Tibial nerve (tissue), 4 donors: Measurements from ENCODE around the gene IKZF1.

Experiments
- EP300 ChIP-seq, 2 donors: sonication (generic); formaldehyde crosslinking; IDR thresholded peaks; one replicate each; pipeline ENCODE4 v1.6.1; 2017; ENCODE audit warnings: antibody characterized with exemption in 2 of 2, mild to moderate bottlenecking in 1 of 2
- POLR2A ChIP-seq, 2 donors: fragments of 450-650 bp; IDR thresholded peaks; one replicate each; pipeline ENCODE4 v1.6.1; 2017; ENCODE audit warnings: antibody characterized with exemption in 2 of 2, mild to moderate bottlenecking in 2 of 2, moderate library complexity in 2 of 2
- TF ChIP-seq, protein P1 (sequence below), 5 experiments: fragments of 200-600 bp in 3 of 5; fragments of 450-650 bp in 2 of 5; sonication (generic) in 3 of 5; IDR thresholded peaks; one replicate each; pipeline ENCODE4 v1.5.1; 2016 to 2019; ENCODE audit warnings: antibody characterized with exemption in 5 of 5, mild to moderate bottlenecking in 3 of 5, moderate library complexity in 2 of 5

DNA sequence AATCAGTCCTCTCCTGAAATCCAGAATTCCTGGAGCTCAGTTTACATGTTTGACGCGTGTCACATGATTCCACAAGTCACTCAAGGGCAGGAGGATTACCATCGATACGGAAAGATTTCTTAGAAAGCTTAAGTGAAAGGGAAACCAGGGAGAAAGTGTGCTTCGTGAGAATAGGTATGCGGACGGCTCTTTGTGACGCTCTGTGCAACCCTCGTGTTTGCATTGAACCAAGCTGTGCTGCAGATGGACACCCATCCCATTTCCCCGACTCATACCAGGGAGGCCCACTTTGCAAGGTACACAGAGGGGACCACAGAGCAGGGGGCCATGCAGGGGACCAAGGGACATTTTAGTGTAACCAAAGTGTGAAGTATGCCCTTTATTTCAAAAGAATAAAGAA is 43.2 kb downstream of the IKZF1 start:
- TF ChIP-seq, protein P1, sequence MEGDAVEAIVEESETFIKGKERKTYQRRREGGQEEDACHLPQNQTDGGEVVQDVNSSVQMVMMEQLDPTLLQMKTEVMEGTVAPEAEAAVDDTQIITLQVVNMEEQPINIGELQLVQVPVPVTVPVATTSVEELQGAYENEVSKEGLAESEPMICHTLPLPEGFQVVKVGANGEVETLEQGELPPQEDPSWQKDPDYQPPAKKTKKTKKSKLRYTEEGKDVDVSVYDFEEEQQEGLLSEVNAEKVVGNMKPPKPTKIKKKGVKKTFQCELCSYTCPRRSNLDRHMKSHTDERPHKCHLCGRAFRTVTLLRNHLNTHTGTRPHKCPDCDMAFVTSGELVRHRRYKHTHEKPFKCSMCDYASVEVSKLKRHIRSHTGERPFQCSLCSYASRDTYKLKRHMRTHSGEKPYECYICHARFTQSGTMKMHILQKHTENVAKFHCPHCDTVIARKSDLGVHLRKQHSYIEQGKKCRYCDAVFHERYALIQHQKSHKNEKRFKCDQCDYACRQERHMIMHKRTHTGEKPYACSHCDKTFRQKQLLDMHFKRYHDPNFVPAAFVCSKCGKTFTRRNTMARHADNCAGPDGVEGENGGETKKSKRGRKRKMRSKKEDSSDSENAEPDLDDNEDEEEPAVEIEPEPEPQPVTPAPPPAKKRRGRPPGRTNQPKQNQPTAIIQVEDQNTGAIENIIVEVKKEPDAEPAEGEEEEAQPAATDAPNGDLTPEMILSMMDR (IDR thresholded peaks at IDR 0.05) = no peak
- TF ChIP-seq EP300 (IDR thresholded peaks at IDR 0.05) (no peak), POLR2A (IDR thresholded peaks at IDR 0.05) (no peak)
